Astrocyte (in vitro differentiated cells and primary cell): ENCODE results near the gene KPNA3.
A peak's percentile ranks its signal among the peaks of the same experiment; 100 is the strongest.

Source experiments
- CTCF ChIP-seq: IDR thresholded peaks from 2 replicates; pipeline ENCODE4 v1.5.1; 2011; ENCODE audit warnings: low read depth, mild to moderate bottlenecking, inconsistent platforms, low read length, moderate library complexity; ENCODE audit not compliant: insufficient read depth
- EZH2 ChIP-seq: IDR thresholded peaks from 2 replicates; pipeline ENCODE4 v1.6.1; 2012; ENCODE audit warnings: mild to moderate bottlenecking, low read length, inconsistent platforms; ENCODE audit not compliant: insufficient read depth

- TF ChIP-seq CTCF, result peak; percentile 24
- TF ChIP-seq EZH2, result no peak
Observed at GRCh38 chr13:49652355-49653305, 139.9 kb downstream of the KPNA3 start.
